ENCODE data around the gene MACROD2.

MACROD2 gene

GRCh38 chr20:14720251-14720650 lies 724.9 kb downstream of the MACROD2 start:
- Mint-ChIP-seq H3K27me3 (peaks cover 1% of the 10 kb centered on the region), H3K36me3 (no peaks in the 10 kb centered on the region), H3K27ac (no peak overlapping the region), H3K4me1 (no peaks in the 10 kb centered on the region), H3K4me3 (no peak overlapping the region), H3K9me3 (no peaks in the 10 kb centered on the region)
- no peak for ATAC-seq (ENCODE audit: low read depth)
- DNase-seq (ENCODE audit: low spot score in 2 of 2) = no peak

GRCh38 chr20:14721926-14722452 lies 726.7 kb downstream of the MACROD2 start:
- Mint-ChIP-seq H3K36me3 (no peaks in the 10 kb centered on the region), H3K27me3 (peaks cover 1% of the 10 kb centered on the region), H3K9me3 (no peaks in the 10 kb centered on the region), H3K4me3 (no peak overlapping the region), H3K27ac (no peak overlapping the region), H3K4me1 (no peaks in the 10 kb centered on the region)
- DNase-seq (ENCODE audit: low spot score in 2 of 2) (no peak), ATAC-seq (ENCODE audit: low read depth) (no peak)

GRCh38 chr20:14723614-14724013 lies 728.3 kb downstream of the MACROD2 start:
- Mint-ChIP-seq H3K4me3 (no peak overlapping the region), H3K36me3 (no peaks in the 10 kb centered on the region), H3K4me1 (no peaks in the 10 kb centered on the region), H3K27me3 (no peaks in the 10 kb centered on the region), H3K9me3 (no peaks in the 10 kb centered on the region), H3K27ac (no peak overlapping the region)
- DNase-seq (ENCODE audit: low spot score in 2 of 2) = no peak
- no peak for ATAC-seq (ENCODE audit: low read depth)

GRCh38 chr20:14724036-14724435 lies 728.7 kb downstream of the MACROD2 start:
- DNase-seq (ENCODE audit: low spot score in 2 of 2) (no peak), ATAC-seq (ENCODE audit: low read depth) (no peak)
- no peaks in the 10 kb centered on the region for H3K9me3 Mint-ChIP-seq
- no peaks in the 10 kb centered on the region for H3K4me1 Mint-ChIP-seq
- no peaks in the 10 kb centered on the region for H3K27me3 Mint-ChIP-seq
- H3K27ac Mint-ChIP-seq = no peak overlapping the region
- H3K4me3 Mint-ChIP-seq = no peak overlapping the region
- no peaks in the 10 kb centered on the region for H3K36me3 Mint-ChIP-seq

GRCh38 chr20:14724468-14724867 lies 729.2 kb downstream of the MACROD2 start:
- no peak overlapping the region for H3K27ac Mint-ChIP-seq
- no peak for ATAC-seq (ENCODE audit: low read depth)
- no peaks in the 10 kb centered on the region for H3K9me3 Mint-ChIP-seq
- H3K36me3 Mint-ChIP-seq = no peaks in the 10 kb centered on the region
- DNase-seq (ENCODE audit: low spot score in 2 of 2) = no peak
- H3K27me3 Mint-ChIP-seq = no peaks in the 10 kb centered on the region
- H3K4me1 Mint-ChIP-seq = no peaks in the 10 kb centered on the region
- H3K4me3 Mint-ChIP-seq = no peak overlapping the region

- Mint-ChIP-seq H3K36me3 (no peaks in the 10 kb centered on the region), H3K4me3 (no peak overlapping the region), H3K27me3 (no peaks in the 10 kb centered on the region), H3K27ac (no peak overlapping the region), H3K4me1 (no peaks in the 10 kb centered on the region), H3K9me3 (no peaks in the 10 kb centered on the region)
- DNase-seq (ENCODE audit: low spot score in 2 of 2) (no peak), ATAC-seq (ENCODE audit: low read depth) (no peak)
Measured at GRCh38 chr20:14726591-14726990, 731.3 kb downstream of the MACROD2 start.

- no peak overlapping the region for H3K27ac Mint-ChIP-seq
- no peaks in the 10 kb centered on the region for H3K27me3 Mint-ChIP-seq
- H3K4me3 Mint-ChIP-seq = no peak overlapping the region
- H3K4me1 Mint-ChIP-seq = no peaks in the 10 kb centered on the region
- H3K36me3 Mint-ChIP-seq = no peaks in the 10 kb centered on the region
- DNase-seq (ENCODE audit: low spot score in 2 of 2) (no peak), ATAC-seq (ENCODE audit: low read depth) (no peak)
- H3K9me3 Mint-ChIP-seq = no peaks in the 10 kb centered on the region
Measured at GRCh38 chr20:14727485-14728150, 732.3 kb downstream of the MACROD2 start.

- Mint-ChIP-seq H3K4me1 (no peaks in the 10 kb centered on the region), H3K27me3 (no peaks in the 10 kb centered on the region), H3K4me3 (no peak overlapping the region), H3K36me3 (no peaks in the 10 kb centered on the region), H3K27ac (no peak overlapping the region), H3K9me3 (no peaks in the 10 kb centered on the region)
- ATAC-seq (ENCODE audit: low read depth) (no peak), DNase-seq (ENCODE audit: low spot score in 2 of 2) (no peak)
Measured at GRCh38 chr20:14729390-14729789, 734.1 kb downstream of the MACROD2 start.

GRCh38 chr20:14732343-14732742 lies 737.0 kb downstream of the MACROD2 start:
- no peak overlapping the region for H3K27ac Mint-ChIP-seq
- no peaks in the 10 kb centered on the region for H3K4me1 Mint-ChIP-seq
- no peaks in the 10 kb centered on the region for H3K27me3 Mint-ChIP-seq
- DNase-seq (ENCODE audit: low spot score in 2 of 2) = no peak
- no peaks in the 10 kb centered on the region for H3K9me3 Mint-ChIP-seq
- no peaks in the 10 kb centered on the region for H3K36me3 Mint-ChIP-seq
- no peak overlapping the region for H3K4me3 Mint-ChIP-seq
- no peak for ATAC-seq (ENCODE audit: low read depth)

GRCh38 chr20:14732996-14733395 lies 737.7 kb downstream of the MACROD2 start:
- H3K4me1 Mint-ChIP-seq = no peaks in the 10 kb centered on the region
- no peak overlapping the region for H3K27ac Mint-ChIP-seq
- no peaks in the 10 kb centered on the region for H3K36me3 Mint-ChIP-seq
- DNase-seq (ENCODE audit: low spot score in 2 of 2) (no peak), ATAC-seq (ENCODE audit: low read depth) (no peak)
- H3K9me3 Mint-ChIP-seq = no peaks in the 10 kb centered on the region
- no peaks in the 10 kb centered on the region for H3K27me3 Mint-ChIP-seq
- no peak overlapping the region for H3K4me3 Mint-ChIP-seq

- Mint-ChIP-seq H3K27ac (no peak overlapping the region), H3K4me1 (no peaks in the 10 kb centered on the region), H3K4me3 (no peak overlapping the region), H3K36me3 (no peaks in the 10 kb centered on the region), H3K27me3 (peaks cover 2% of the 10 kb centered on the region), H3K9me3 (peaks cover 2% of the 10 kb centered on the region)
- ATAC-seq (ENCODE audit: low read depth) = no peak
- no peak for DNase-seq (ENCODE audit: low spot score in 2 of 2)
Measured at GRCh38 chr20:14740380-14740779, 745.1 kb downstream of the MACROD2 start.

- Mint-ChIP-seq H3K27ac (no peak overlapping the region), H3K4me3 (no peak overlapping the region), H3K36me3 (no peaks in the 10 kb centered on the region), H3K27me3 (peaks cover 2% of the 10 kb centered on the region), H3K4me1 (no peaks in the 10 kb centered on the region), H3K9me3 (peaks cover 2% of the 10 kb centered on the region)
- no peak for ATAC-seq (ENCODE audit: low read depth)
- no peak for DNase-seq (ENCODE audit: low spot score in 2 of 2)
Measured at GRCh38 chr20:14741616-14742015, 746.3 kb downstream of the MACROD2 start.

GRCh38 chr20:14744723-14745122 lies 749.4 kb downstream of the MACROD2 start:
- Mint-ChIP-seq H3K27me3 (peaks cover 2% of the 10 kb centered on the region), H3K4me1 (no peaks in the 10 kb centered on the region), H3K9me3 (peaks cover 2% of the 10 kb centered on the region), H3K27ac (no peak overlapping the region), H3K4me3 (no peak overlapping the region), H3K36me3 (no peaks in the 10 kb centered on the region)
- ATAC-seq (ENCODE audit: low read depth) = no peak
- DNase-seq (ENCODE audit: low spot score in 2 of 2) = no peak

GRCh38 chr20:14745830-14746229 lies 750.5 kb downstream of the MACROD2 start:
- Mint-ChIP-seq H3K9me3 (peaks cover 2% of the 10 kb centered on the region), H3K27ac (no peak overlapping the region), H3K27me3 (peaks cover 2% of the 10 kb centered on the region), H3K36me3 (no peaks in the 10 kb centered on the region), H3K4me1 (no peaks in the 10 kb centered on the region), H3K4me3 (no peak overlapping the region)
- ATAC-seq (ENCODE audit: low read depth) (no peak), DNase-seq (ENCODE audit: low spot score in 2 of 2) (no peak)

GRCh38 chr20:14751191-14751590 lies 755.9 kb downstream of the MACROD2 start:
- Mint-ChIP-seq H3K9me3 (no peaks in the 10 kb centered on the region), H3K27ac (no peak overlapping the region), H3K4me3 (no peak overlapping the region), H3K36me3 (no peaks in the 10 kb centered on the region), H3K4me1 (no peaks in the 10 kb centered on the region), H3K27me3 (peaks cover 3% of the 10 kb centered on the region)
- DNase-seq (ENCODE audit: low spot score in 2 of 2) (no peak), ATAC-seq (ENCODE audit: low read depth) (no peak)
